ENCODE data around the gene EXOC6. TPM values are rescaled to one million over a fixed set of nuclear protein-coding genes. Genes with fewer than 3 reads are reported as not detected.
A peak's percentile ranks its signal among the peaks of the same experiment; 100 is the strongest.

Gene EXOC6
- total RNA-seq, 1 donor from 2014 or later = 21.7 TPM

GRCh38 chr10:92993699-92994272 is 145.5 kb downstream of the EXOC6 start:
- Mint-ChIP-seq H3K9me3 (ENCODE audit: low read depth) (no peaks in the 10 kb centered on the region), H3K36me3 (ENCODE audit: insufficient read depth) (no peaks in the 10 kb centered on the region), H3K4me3 (ENCODE audit: low read depth) (no peak overlapping the region), H3K27ac (no peak overlapping the region), H3K27me3 (no peaks in the 10 kb centered on the region), H3K4me1 (ENCODE audit: low read depth) (no peaks in the 10 kb centered on the region)
- DNase-seq (ENCODE audit: low spot score, unreplicated experiment) = no peak
- TF ChIP-seq, protein P1, sequence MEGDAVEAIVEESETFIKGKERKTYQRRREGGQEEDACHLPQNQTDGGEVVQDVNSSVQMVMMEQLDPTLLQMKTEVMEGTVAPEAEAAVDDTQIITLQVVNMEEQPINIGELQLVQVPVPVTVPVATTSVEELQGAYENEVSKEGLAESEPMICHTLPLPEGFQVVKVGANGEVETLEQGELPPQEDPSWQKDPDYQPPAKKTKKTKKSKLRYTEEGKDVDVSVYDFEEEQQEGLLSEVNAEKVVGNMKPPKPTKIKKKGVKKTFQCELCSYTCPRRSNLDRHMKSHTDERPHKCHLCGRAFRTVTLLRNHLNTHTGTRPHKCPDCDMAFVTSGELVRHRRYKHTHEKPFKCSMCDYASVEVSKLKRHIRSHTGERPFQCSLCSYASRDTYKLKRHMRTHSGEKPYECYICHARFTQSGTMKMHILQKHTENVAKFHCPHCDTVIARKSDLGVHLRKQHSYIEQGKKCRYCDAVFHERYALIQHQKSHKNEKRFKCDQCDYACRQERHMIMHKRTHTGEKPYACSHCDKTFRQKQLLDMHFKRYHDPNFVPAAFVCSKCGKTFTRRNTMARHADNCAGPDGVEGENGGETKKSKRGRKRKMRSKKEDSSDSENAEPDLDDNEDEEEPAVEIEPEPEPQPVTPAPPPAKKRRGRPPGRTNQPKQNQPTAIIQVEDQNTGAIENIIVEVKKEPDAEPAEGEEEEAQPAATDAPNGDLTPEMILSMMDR (IDR thresholded peaks at IDR 0.05; ENCODE audit: unreplicated experiment) = no peak

GRCh38 chr10:92995509-92995908 is 147.2 kb downstream of the EXOC6 start:
- Mint-ChIP-seq H3K9me3 (ENCODE audit: low read depth) (no peaks in the 10 kb centered on the region), H3K27ac (no peak overlapping the region), H3K27me3 (no peaks in the 10 kb centered on the region), H3K4me3 (ENCODE audit: low read depth) (no peak overlapping the region), H3K36me3 (ENCODE audit: insufficient read depth) (no peaks in the 10 kb centered on the region), H3K4me1 (ENCODE audit: low read depth) (no peaks in the 10 kb centered on the region)
- TF ChIP-seq, protein P1 (IDR thresholded peaks at IDR 0.05; ENCODE audit: unreplicated experiment) = no peak
- DNase-seq (ENCODE audit: low spot score, unreplicated experiment) = no peak

GRCh38 chr10:92997620-92998019 is 149.3 kb downstream of the EXOC6 start:
- H3K27ac Mint-ChIP-seq = no peak overlapping the region
- DNase-seq (ENCODE audit: low spot score, unreplicated experiment) = no peak
- no peaks in the 10 kb centered on the region for H3K36me3 Mint-ChIP-seq (ENCODE audit: insufficient read depth)
- H3K9me3 Mint-ChIP-seq (ENCODE audit: low read depth) = no peaks in the 10 kb centered on the region
- no peak overlapping the region for H3K4me3 Mint-ChIP-seq (ENCODE audit: low read depth)
- H3K27me3 Mint-ChIP-seq = no peaks in the 10 kb centered on the region
- no peaks in the 10 kb centered on the region for H3K4me1 Mint-ChIP-seq (ENCODE audit: low read depth)
- TF ChIP-seq, protein P1 (IDR thresholded peaks at IDR 0.05; ENCODE audit: unreplicated experiment) = no peak

DNA sequence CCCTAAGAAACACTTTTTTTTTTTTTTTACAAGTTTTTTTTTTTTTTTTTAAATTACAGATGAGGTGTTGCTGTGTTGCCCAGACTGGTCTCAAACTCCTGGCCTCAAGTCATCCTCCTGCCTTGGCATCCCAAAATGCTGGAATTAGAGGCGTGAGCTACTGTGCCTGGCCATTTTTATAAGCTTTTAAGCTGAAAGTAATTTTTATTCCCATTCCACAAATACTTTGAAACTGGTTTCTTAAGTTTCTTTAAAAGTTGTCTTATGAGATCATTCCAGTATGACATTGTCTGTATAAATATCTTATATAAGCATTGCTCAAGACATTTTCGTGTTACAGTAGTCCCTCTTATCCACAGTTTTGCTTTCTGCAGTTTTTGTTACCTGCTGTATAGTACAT is 150.9 kb downstream of the EXOC6 start:
- Mint-ChIP-seq H3K4me3 (ENCODE audit: low read depth) (no peak overlapping the region), H3K9me3 (ENCODE audit: low read depth) (no peaks in the 10 kb centered on the region), H3K4me1 (ENCODE audit: low read depth) (no peaks in the 10 kb centered on the region), H3K27ac (no peak overlapping the region), H3K36me3 (ENCODE audit: insufficient read depth) (no peaks in the 10 kb centered on the region), H3K27me3 (no peaks in the 10 kb centered on the region)
- no peak for DNase-seq (ENCODE audit: low spot score, unreplicated experiment)
- TF ChIP-seq, protein P1 (IDR thresholded peaks at IDR 0.05; ENCODE audit: unreplicated experiment) = no peak

DNA sequence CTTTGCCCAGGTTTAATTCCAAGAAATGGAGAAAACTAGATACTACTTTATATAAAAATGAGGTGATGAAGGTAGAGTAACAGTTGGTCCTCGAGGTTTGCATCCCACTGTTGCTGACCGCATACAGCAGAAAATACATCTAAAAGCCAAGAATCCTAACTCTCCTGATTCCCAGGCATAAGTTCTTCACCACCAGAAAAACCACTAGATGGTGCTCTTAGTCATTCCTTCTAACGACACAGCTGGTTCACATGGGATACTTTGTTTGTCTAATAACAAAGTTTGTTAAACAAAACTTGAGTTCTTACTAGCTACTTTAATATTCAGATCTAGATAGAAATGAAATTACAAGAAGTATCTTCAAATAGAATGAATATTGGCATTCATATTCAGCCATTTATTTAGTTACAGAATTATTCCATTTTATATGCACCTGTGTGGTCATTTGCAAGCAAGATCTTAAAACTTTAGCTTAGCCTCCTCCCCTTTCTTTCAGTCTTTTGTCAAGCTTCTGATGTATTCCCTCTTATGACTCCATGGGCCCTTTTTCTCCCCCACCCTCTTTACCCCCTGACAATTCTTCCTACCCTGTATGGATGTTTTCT is 158.2 kb downstream of the EXOC6 start:
- Mint-ChIP-seq H3K9me3 (ENCODE audit: low read depth) (no peaks in the 10 kb centered on the region), H3K36me3 (ENCODE audit: insufficient read depth) (peaks cover 1% of the 10 kb centered on the region), H3K27ac (no peak overlapping the region), H3K4me3 (ENCODE audit: low read depth) (no peak overlapping the region), H3K27me3 (no peaks in the 10 kb centered on the region), H3K4me1 (ENCODE audit: low read depth) (peaks cover 2% of the 10 kb centered on the region)
- no peak for DNase-seq (ENCODE audit: low spot score, unreplicated experiment)
- TF ChIP-seq, protein P1 (IDR thresholded peaks at IDR 0.05; ENCODE audit: unreplicated experiment) = peak; percentile 72

Data from progenitor cell of endocrine pancreas (in vitro differentiated cells).